SK-N-SH treated with all-trans-retinoic acid at 6 μM for 48 hours (cell line): ENCODE results near the gene CCR4.

Experiments used
- ATAC-seq: fragments of 200-7000 bp; cut with Tn5 transposase; 3 replicates; pipeline ENCODE4 v1.9.1; 2020; ENCODE audit warnings: mild to moderate bottlenecking, moderate library complexity
- ARNTL ChIP-seq: fragments of 450-650 bp; formaldehyde crosslinking; IDR thresholded peaks from 2 replicates; pipeline ENCODE4 v1.5.0; 2020; ENCODE audit warnings: low read depth, mild to moderate bottlenecking, moderate library complexity, borderline replicate concordance
- BACH2 ChIP-seq: fragments of 250-450 bp; sonication (Bioruptor Pico); IDR thresholded peaks from 2 replicates; pipeline ENCODE4 v1.9.0; 2021; ENCODE audit warnings: mild to moderate bottlenecking, borderline replicate concordance
- CSDC2 ChIP-seq: fragments of 250-450 bp; sonication (Bioruptor Pico); IDR thresholded peaks from 2 replicates; pipeline ENCODE4 v1.5.0; 2020; ENCODE audit warnings: mild to moderate bottlenecking, moderate library complexity
- ESRRG ChIP-seq: fragments of 250-450 bp; sonication (Bioruptor Pico); IDR thresholded peaks from 2 replicates; pipeline ENCODE4 v1.6.1; 2021; ENCODE audit warnings: mild to moderate bottlenecking
- GLIS3 ChIP-seq: fragments of 250-450 bp; sonication (Bioruptor Pico); IDR thresholded peaks from 2 replicates; pipeline ENCODE4 v1.5.0; 2020; ENCODE audit warnings: mild to moderate bottlenecking, moderate library complexity
- PPARA ChIP-seq: fragments of 250-450 bp; sonication (Bioruptor Pico); IDR thresholded peaks from 2 replicates; pipeline ENCODE4 v1.5.0; 2020; ENCODE audit warnings: mild to moderate bottlenecking, borderline replicate concordance
- RARB ChIP-seq: fragments of 250-450 bp; sonication (Bioruptor Pico); IDR thresholded peaks from 2 replicates; pipeline ENCODE4 v1.8.0; 2021; ENCODE audit warnings: mild to moderate bottlenecking, moderate library complexity
- SNAI2 ChIP-seq: fragments of 250-450 bp; sonication (Bioruptor Pico); IDR thresholded peaks from 2 replicates; pipeline ENCODE4 v1.5.0; 2020; ENCODE audit warnings: mild to moderate bottlenecking, moderate library complexity
- TCF4 ChIP-seq: fragments of 250-450 bp; sonication (Bioruptor Pico); IDR thresholded peaks from 2 replicates; pipeline ENCODE4 v1.8.0; 2021; ENCODE audit warnings: mild to moderate bottlenecking, moderate library complexity, borderline replicate concordance
- TOX ChIP-seq: fragments of 250-450 bp; sonication (Bioruptor Pico); IDR thresholded peaks from 2 replicates; pipeline ENCODE4 v1.8.0; 2021; ENCODE audit warnings: mild to moderate bottlenecking, moderate library complexity, borderline replicate concordance
- ZC3H10 ChIP-seq: fragments of 250-450 bp; sonication (Bioruptor Pico); IDR thresholded peaks from 2 replicates; pipeline ENCODE4 v1.5.1; 2021; ENCODE audit warnings: mild to moderate bottlenecking, moderate library complexity
- ZFP3 ChIP-seq: fragments of 250-450 bp; sonication (Bioruptor Pico); IDR thresholded peaks from 2 replicates; pipeline ENCODE4 v1.5.0; 2020; ENCODE audit warnings: mild to moderate bottlenecking, moderate library complexity
- ZNF565 ChIP-seq: fragments of 450-650 bp; formaldehyde crosslinking; conservative IDR thresholded peaks from 2 replicates; pipeline ENCODE4 v1.5.0; 2020; ENCODE audit warnings: low read depth, mild to moderate bottlenecking, moderate library complexity
- ZNF70 ChIP-seq: fragments of 450-650 bp; formaldehyde crosslinking; IDR thresholded peaks from 2 replicates; pipeline ENCODE4 v1.5.0; 2020; ENCODE audit warnings: mild to moderate bottlenecking, moderate library complexity
- ZNF8 ChIP-seq: fragments of 450-650 bp; formaldehyde crosslinking; IDR thresholded peaks from 2 replicates; pipeline ENCODE4 v1.5.0; 2020; ENCODE audit warnings: mild to moderate bottlenecking, moderate library complexity
- TF ChIP-seq, protein P1 (sequence below): fragments of 250-450 bp; sonication (Bioruptor Pico); IDR thresholded peaks from 2 replicates; pipeline ENCODE4 v1.8.0; 2021; ENCODE audit warnings: low read depth, mild to moderate bottlenecking, moderate library complexity, borderline replicate concordance
- TF ChIP-seq, protein P2 (sequence below): fragments of 250-450 bp; sonication (Bioruptor Pico); IDR thresholded peaks from 2 replicates; pipeline ENCODE4 v1.5.1; 2021; ENCODE audit warnings: mild to moderate bottlenecking, moderate library complexity
- TF ChIP-seq, protein P3 (sequence below): fragments of 250-450 bp; sonication (Bioruptor Pico); IDR thresholded peaks from 2 replicates; pipeline ENCODE4 v1.5.1; 2020; ENCODE audit warnings: low read depth, mild to moderate bottlenecking, moderate library complexity
- TF ChIP-seq, protein P4 (sequence below): fragments of 250-450 bp; sonication (Bioruptor Pico); IDR thresholded peaks from 2 replicates; pipeline ENCODE4 v1.5.0; 2020; ENCODE audit warnings: mild to moderate bottlenecking, moderate library complexity
- TF ChIP-seq, protein P5 (sequence below): fragments of 250-450 bp; sonication (Bioruptor Pico); IDR thresholded peaks from 2 replicates; pipeline ENCODE4 v1.8.0; 2020; ENCODE audit warnings: mild to moderate bottlenecking, moderate library complexity, borderline replicate concordance

The CCR4 gene

DNA sequence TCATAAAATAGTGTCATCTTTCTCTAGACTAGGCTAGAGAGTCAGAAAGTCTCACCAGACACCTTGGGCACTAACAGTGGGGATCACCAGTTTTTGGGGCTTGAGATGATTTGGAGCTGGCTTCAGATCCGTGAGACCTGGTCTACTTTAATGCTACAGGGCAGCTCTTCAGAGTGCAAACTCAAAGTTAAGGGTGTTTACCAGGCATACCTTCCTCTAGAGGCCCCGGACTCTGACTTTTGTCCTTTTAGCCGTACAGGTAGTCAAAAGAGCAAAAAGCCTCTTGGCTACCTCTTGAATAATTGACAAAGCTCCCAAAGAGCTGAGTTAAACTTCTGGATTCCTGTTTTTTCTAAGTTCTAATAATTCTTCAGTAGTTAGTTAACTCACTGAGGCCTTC lies 41.4 kb upstream of the CCR4 start (continued):
- TF ChIP-seq, protein P1, sequence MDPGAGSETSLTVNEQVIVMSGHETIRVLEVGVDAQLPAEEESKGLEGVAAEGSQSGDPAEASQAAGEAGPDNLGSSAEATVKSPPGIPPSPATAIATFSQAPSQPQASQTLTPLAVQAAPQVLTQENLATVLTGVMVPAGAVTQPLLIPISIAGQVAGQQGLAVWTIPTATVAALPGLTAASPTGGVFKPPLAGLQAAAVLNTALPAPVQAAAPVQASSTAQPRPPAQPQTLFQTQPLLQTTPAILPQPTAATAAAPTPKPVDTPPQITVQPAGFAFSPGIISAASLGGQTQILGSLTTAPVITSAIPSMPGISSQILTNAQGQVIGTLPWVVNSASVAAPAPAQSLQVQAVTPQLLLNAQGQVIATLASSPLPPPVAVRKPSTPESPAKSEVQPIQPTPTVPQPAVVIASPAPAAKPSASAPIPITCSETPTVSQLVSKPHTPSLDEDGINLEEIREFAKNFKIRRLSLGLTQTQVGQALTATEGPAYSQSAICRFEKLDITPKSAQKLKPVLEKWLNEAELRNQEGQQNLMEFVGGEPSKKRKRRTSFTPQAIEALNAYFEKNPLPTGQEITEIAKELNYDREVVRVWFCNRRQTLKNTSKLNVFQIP (CRISPR knock-in tag): no peak
- TF ChIP-seq SNAI2 (no peak), RARB (CRISPR knock-in tag) (no peak), ZNF565 (CRISPR knock-in tag) (no peak), TOX (CRISPR knock-in tag) (no peak)
- TF ChIP-seq, all 23 proteins: peak for 0

DNA sequence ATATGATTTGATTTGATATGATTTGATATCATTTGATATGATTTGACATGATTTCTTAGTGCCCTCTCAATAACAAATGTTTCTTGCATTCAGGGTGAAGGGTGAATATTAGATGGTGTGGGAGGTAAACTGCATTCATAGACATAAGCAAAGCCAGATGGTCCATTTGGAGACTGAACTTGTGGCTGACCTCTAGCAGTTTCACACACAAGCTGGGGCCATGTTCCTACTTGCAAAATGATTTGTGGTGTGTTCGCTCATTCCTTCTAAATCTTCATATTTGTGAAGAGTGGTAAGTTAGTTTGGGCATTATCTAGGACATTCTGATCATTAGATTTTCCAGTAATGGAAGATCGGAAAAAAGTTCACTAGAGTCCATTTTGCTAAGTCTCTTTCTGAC lies 40.5 kb upstream of the CCR4 start:
- TF ChIP-seq TCF4 (CRISPR knock-in tag) (no peak), BACH2 (CRISPR knock-in tag) (no peak), ZNF70 (CRISPR knock-in tag) (no peak)
- TF ChIP-seq, protein P2, sequence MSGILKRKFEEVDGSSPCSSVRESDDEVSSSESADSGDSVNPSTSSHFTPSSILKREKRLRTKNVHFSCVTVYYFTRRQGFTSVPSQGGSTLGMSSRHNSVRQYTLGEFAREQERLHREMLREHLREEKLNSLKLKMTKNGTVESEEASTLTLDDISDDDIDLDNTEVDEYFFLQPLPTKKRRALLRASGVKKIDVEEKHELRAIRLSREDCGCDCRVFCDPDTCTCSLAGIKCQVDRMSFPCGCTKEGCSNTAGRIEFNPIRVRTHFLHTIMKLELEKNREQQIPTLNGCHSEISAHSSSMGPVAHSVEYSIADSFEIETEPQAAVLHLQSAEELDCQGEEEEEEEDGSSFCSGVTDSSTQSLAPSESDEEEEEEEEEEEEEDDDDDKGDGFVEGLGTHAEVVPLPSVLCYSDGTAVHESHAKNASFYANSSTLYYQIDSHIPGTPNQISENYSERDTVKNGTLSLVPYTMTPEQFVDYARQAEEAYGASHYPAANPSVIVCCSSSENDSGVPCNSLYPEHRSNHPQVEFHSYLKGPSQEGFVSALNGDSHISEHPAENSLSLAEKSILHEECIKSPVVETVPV (CRISPR knock-in tag): no peak
- ATAC-seq: no peak

DNA sequence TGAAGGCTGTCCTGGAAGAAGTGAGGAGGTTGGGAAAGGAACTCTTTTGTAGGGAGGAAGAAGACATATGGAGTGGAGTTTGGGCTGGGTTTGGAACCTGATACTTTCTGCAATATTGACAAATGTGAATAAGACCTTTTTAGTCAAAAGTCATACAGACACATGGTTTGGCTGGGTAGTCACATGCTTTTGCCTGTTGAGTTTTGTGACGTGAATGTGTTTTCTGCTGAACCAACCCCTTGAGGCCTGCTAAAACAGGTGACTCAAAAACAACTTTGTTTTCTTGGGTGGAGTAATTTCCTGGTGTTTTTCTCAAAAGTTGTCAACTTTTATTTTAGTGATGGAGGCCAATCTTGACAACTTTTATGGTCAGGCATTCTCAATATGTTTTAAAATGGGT lies 39.4 kb upstream of the CCR4 start:
- TF ChIP-seq, protein P2 (CRISPR knock-in tag): no peak
- no peak for TF ChIP-seq ZNF565 (CRISPR knock-in tag)
- no peak for TF ChIP-seq PPARA (CRISPR knock-in tag)
- no peak for TF ChIP-seq BACH2 (CRISPR knock-in tag)
- TF ChIP-seq, protein P3, sequence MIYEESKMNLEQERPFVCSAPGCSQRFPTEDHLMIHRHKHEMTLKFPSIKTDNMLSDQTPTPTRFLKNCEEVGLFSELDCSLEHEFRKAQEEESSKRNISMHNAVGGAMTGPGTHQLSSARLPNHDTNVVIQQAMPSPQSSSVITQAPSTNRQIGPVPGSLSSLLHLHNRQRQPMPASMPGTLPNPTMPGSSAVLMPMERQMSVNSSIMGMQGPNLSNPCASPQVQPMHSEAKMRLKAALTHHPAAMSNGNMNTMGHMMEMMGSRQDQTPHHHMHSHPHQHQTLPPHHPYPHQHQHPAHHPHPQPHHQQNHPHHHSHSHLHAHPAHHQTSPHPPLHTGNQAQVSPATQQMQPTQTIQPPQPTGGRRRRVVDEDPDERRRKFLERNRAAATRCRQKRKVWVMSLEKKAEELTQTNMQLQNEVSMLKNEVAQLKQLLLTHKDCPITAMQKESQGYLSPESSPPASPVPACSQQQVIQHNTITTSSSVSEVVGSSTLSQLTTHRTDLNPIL (CRISPR knock-in tag): no peak
- TF ChIP-seq GLIS3 (CRISPR knock-in tag): no peak
- TF ChIP-seq CSDC2 (CRISPR knock-in tag): no peak
- TF ChIP-seq TOX (CRISPR knock-in tag): no peak
- no peak for TF ChIP-seq ZNF70 (CRISPR knock-in tag)
- TF ChIP-seq ZC3H10 (CRISPR knock-in tag): no peak
- TF ChIP-seq ESRRG (CRISPR knock-in tag): no peak
- TF ChIP-seq ZFP3 (CRISPR knock-in tag): no peak
- TF ChIP-seq, protein P4, sequence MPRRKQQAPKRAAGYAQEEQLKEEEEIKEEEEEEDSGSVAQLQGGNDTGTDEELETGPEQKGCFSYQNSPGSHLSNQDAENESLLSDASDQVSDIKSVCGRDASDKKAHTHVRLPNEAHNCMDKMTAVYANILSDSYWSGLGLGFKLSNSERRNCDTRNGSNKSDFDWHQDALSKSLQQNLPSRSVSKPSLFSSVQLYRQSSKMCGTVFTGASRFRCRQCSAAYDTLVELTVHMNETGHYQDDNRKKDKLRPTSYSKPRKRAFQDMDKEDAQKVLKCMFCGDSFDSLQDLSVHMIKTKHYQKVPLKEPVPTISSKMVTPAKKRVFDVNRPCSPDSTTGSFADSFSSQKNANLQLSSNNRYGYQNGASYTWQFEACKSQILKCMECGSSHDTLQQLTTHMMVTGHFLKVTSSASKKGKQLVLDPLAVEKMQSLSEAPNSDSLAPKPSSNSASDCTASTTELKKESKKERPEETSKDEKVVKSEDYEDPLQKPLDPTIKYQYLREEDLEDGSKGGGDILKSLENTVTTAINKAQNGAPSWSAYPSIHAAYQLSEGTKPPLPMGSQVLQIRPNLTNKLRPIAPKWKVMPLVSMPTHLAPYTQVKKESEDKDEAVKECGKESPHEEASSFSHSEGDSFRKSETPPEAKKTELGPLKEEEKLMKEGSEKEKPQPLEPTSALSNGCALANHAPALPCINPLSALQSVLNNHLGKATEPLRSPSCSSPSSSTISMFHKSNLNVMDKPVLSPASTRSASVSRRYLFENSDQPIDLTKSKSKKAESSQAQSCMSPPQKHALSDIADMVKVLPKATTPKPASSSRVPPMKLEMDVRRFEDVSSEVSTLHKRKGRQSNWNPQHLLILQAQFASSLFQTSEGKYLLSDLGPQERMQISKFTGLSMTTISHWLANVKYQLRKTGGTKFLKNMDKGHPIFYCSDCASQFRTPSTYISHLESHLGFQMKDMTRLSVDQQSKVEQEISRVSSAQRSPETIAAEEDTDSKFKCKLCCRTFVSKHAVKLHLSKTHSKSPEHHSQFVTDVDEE (CRISPR knock-in tag): no peak
- no peak for TF ChIP-seq ZNF8 (CRISPR knock-in tag)
- no peak for ATAC-seq

DNA sequence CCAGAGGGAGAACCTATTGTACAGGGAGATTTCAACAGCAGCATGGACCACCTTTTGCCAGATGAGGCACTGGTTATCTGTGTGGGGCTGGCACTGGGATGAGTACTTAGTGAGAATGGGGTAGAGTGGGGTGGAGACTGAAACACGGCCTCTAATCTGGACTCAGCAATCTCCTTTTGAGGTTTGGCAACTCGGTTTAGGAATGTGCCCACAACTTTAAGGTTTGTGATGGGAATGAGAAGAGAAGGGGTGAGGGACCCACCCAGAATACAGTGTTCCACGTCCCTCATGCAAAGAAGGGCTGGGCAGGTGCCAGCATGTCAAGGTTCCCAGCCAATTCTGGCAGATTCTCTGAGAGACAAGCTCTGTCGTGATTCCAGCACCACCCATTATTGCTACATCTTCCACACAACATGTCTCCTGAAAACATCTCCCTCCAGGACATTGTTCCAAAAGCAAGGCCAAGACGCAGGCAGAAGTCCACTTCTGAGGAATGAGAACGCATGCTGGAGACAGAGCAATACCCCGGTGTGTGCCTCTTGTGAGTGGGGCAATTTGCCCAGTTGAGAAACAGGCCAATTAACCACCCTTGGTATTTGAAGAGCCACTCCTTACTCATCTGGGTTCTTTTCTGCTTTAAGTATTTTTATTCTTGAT lies 37.5 kb upstream of the CCR4 start:
- ATAC-seq: no peak; the same call in 2 of the 3 replicates
- TF ChIP-seq GLIS3 (CRISPR knock-in tag) (no peak), SNAI2 (no peak), ARNTL (CRISPR knock-in tag) (no peak), ZC3H10 (CRISPR knock-in tag) (no peak), TOX (CRISPR knock-in tag) (no peak), PPARA (CRISPR knock-in tag) (no peak), TCF4 (CRISPR knock-in tag) (no peak), RARB (CRISPR knock-in tag) (no peak), ZFP3 (CRISPR knock-in tag) (no peak)
- TF ChIP-seq, protein P4 (CRISPR knock-in tag): no peak
- TF ChIP-seq, protein P5, sequence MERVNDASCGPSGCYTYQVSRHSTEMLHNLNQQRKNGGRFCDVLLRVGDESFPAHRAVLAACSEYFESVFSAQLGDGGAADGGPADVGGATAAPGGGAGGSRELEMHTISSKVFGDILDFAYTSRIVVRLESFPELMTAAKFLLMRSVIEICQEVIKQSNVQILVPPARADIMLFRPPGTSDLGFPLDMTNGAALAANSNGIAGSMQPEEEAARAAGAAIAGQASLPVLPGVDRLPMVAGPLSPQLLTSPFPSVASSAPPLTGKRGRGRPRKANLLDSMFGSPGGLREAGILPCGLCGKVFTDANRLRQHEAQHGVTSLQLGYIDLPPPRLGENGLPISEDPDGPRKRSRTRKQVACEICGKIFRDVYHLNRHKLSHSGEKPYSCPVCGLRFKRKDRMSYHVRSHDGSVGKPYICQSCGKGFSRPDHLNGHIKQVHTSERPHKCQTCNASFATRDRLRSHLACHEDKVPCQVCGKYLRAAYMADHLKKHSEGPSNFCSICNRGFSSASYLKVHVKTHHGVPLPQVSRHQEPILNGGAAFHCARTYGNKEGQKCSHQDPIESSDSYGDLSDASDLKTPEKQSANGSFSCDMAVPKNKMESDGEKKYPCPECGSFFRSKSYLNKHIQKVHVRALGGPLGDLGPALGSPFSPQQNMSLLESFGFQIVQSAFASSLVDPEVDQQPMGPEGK: no peak
